AG04449 (cell line): ENCODE measurements around the gene KCNQ1OT1.

Source experiments
- CTCF ChIA-PET: fragments of 350-600 bp; formaldehyde crosslinking; extraction: SDS; loops from one replicate; lab custom pipeline; 2021; ENCODE audit warnings: antibody characterized with exemption; lab: Yijun Ruan, JAX
- POLR2A ChIA-PET: fragments of 400-600, 350-600 bp; formaldehyde crosslinking; extraction: SDS; loops from one replicate; lab custom pipeline; 2020; ENCODE audit warnings: antibody characterized with exemption, inconsistent platforms; lab: Yijun Ruan, JAX
- DNase-seq: peaks from one replicate; pipeline ENCODE4 v3.0.0-alpha.2; 2010; ENCODE audit warnings: low read depth, low spot score
- H3K4me3 ChIP-seq: 2 replicates; pipeline ENCODE4 v1.5.1; 2011; ENCODE audit warnings: low read depth, mild to moderate bottlenecking, control low read depth, low read length
- TF ChIP-seq, protein P1 (sequence below): IDR thresholded peaks from one replicate; pipeline ENCODE4 v1.5.1; 2011; ENCODE audit warnings: mild to moderate bottlenecking, moderate library complexity, low read length, control low read depth, inconsistent platforms; ENCODE audit not compliant: insufficient read depth; ENCODE audit errors: missing control alignments

Gene KCNQ1OT1

DNA sequence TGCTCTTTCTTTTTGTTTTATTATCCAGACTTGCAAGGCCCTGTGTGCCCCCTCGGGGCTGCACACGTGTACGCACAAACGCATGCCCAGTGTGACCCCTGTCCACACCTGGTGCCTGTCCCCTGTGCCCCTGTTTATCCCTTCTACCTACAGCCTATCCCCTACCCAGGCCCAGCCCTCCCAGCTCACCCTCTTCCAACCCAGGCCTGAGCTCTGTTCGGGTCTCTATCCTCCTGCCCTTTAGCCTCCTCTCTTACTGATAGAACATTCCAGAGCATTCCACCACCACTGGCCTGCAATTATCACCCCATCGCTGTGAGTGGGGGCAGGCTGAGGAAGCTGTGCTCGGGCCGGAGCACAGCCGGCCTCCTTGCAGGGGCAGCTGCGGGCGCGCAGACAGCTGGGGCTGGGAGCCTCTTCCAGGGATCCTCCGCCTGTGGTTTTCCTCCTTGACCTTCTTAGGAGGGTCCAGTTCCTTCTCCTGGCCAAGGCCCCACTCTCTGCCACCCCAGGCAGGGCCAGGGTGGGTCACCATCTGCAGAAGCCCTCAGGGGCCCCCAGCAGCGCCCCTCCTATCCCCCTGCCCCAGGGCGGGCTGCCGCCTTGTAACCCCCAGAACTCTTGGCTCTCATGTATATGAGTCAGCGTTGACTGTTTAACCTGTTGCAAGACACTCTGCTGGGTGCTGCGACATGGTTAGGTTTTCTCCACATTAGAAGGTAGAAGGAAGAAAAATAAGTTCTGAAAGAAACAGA is 41.8 kb upstream of the KCNQ1OT1 start:
- ChIA-PET CTCF (no interaction called here), POLR2A (no interaction called here)
- TF ChIP-seq, protein P1, sequence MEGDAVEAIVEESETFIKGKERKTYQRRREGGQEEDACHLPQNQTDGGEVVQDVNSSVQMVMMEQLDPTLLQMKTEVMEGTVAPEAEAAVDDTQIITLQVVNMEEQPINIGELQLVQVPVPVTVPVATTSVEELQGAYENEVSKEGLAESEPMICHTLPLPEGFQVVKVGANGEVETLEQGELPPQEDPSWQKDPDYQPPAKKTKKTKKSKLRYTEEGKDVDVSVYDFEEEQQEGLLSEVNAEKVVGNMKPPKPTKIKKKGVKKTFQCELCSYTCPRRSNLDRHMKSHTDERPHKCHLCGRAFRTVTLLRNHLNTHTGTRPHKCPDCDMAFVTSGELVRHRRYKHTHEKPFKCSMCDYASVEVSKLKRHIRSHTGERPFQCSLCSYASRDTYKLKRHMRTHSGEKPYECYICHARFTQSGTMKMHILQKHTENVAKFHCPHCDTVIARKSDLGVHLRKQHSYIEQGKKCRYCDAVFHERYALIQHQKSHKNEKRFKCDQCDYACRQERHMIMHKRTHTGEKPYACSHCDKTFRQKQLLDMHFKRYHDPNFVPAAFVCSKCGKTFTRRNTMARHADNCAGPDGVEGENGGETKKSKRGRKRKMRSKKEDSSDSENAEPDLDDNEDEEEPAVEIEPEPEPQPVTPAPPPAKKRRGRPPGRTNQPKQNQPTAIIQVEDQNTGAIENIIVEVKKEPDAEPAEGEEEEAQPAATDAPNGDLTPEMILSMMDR, result no peak
- H3K4me3 ChIP-seq, result no peak overlapping the region
- DNase-seq, result no peak

DNA sequence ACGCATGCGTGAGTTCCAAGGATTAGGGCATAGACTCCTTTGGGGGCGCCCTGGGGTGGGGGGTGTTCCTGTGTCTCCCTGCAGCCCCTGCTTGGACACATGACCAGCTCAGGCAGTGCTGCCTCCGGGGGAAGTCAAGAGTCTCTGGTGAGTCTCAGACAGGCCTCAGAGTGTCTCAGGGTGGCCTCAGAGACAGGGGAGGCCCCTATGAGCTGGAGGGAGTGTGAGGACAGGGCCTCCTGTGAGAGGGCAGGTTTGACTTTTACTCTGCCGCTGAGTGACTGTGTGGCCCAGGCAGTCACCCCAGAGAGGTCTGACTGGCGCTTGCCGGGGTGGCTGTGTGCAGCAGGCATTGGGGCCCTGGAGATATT is 41.2 kb upstream of the KCNQ1OT1 start:
- POLR2A ChIA-PET, result no interaction called here
- TF ChIP-seq, protein P1, result no peak
- no peak overlapping the region for H3K4me3 ChIP-seq
- no peak for DNase-seq
- CTCF ChIA-PET, result no interaction called here

DNA sequence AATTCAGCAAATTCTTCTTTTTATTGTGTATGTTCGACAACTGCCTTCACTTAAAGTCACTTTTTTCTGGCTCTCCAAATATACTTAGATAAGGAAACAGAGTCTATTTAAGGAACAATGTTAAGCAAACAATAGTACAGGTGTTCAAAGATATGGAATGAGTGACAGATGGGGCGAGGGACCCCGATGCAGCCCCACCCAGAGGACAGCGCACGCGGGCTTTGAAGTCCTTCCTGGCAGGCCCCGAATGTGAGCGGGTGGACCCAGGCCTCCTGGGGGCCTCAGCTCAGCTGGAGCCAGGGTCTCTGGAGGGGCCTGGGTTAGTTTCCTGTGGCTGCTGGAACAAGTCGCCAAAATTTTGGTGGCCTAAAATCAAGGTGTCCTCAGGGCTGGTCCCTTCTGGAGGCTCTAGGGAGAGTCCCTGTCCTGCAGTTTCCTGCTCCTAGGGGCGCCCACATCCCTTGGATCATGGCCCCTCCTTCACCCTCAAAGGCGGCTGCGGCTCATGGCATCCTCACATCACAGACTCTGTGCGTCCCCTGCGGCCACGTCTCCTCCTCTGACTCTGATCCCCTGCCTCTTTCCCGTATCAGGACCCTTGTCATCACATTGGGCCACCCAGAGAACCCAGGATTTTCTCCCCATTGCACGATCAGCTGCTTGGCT is 40.6 kb upstream of the KCNQ1OT1 start:
- POLR2A ChIA-PET, result no interaction called here
- DNase-seq, result no peak
- TF ChIP-seq, protein P1, result no peak
- H3K4me3 ChIP-seq, result no peak overlapping the region
- CTCF ChIA-PET, result no interaction called here

DNA sequence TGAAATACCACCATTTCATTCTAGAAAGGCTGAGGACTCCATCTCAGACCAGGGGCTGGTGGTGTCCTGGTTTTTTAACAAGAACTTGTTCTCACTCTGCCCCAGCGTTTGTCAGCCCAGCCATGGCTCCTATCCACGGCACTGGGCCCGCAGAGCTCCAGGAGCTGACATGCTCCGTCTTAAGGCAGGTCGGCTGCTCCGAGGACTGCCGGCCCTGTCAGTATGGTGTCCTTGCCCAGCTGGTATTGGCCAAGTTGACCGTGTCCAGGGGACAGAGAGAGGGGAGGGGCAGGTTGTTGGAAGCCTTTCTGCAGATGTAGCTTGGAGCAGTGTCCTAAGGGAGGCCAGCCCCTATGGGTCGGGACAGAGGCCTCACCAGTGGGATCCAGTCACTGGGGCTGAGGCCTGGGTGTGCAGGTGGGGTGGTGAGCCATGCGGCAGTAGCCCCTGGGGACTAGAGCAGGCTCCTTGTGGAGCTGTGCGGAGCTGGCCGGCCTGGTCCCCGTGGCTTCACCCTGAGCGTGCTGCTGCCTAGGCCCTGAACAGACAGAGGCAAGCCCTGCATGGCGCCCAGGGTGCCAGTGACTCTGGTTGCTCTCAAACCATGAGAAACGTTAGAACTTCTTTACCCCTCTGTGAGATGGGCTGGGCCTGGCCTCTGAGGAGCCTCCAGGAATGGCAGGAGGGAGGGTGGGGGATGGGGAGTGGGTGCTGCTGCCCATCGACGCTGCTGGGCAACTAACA is 39.9 kb upstream of the KCNQ1OT1 start:
- TF ChIP-seq, protein P1, result no peak
- CTCF ChIA-PET, result no interaction called here
- no peak overlapping the region for H3K4me3 ChIP-seq
- POLR2A ChIA-PET, result no interaction called here
- no peak for DNase-seq

DNA sequence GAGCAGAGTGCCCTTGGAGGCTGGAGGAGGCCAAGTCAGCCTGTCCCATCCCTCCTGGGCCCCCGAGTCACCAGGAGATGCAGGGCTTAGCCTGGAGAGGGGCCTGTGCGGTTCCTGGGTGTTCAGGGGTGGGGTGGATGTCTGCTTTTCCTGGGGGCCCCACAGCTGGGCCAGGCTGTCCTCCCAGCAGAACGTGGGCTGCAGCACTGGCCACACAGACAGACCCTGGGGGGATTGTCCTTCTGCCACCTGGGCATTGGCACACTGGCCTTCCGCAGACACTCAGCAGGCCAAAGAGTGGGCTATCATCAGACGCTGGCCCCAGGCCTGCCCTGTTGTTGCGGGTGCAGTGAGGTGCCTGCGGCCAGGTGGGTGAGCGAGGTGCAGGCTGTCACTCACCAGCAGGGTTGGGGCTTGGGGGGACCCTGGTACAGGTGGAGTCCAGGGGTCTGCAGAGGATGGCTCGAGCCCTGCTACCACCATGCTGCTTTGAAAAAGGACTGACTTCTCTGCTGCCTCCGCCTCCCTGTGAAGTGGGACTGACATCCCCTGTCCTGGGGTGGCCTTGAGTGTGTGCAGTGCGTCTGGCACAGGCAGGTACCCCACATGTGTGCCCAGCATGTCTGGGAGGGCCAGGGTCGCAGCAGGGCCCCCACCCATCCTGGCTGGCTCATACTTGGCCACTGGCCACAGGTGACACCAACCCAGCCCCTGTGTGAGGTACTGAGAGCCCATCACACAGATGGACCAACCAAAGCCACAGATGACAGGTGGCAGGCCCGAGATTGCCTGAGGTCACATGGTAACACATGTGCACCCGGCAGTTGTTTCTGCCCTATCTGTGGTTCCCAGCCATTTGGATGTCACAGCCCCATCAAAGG is 39.0 kb upstream of the KCNQ1OT1 start:
- TF ChIP-seq, protein P1, result no peak
- no peak overlapping the region for H3K4me3 ChIP-seq
- CTCF ChIA-PET, result no interaction called here
- POLR2A ChIA-PET, result no interaction called here
- DNase-seq, result no peak
